Measurements from ENCODE around the gene ACBD6.
"Not testable (repeated sequence)": the region's sequence is repeated elsewhere in the genome, so short reads cannot be mapped to it uniquely, and the experiment has no call there.

ACBD6 gene

DNA sequence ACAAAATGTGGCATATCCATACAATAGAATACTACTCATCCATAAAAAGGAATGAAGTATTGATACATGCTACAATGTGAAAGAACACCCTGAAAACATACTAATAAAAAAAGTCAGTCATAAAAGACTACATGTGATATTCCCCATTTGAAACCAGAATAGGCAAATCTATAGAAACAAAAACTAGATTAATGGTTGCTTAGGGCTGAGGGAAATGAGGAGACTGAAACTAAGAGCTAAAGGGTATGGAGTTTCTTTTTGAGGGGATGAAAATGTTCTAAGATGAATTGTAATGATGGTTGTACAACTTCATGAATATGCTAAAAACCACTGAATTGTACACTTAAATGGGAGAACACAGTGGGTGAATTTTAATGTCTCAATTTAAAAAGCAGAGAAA, 50.9 kb downstream of the ACBD6 start:
- H3K4me1 ChIP-seq (ENCODE audit: insufficient read depth, low read length): no peaks in the 10 kb centered on the region
- H3K27me3 ChIP-seq (ENCODE audit: insufficient read depth, low read length): no peaks in the 10 kb centered on the region
- H3K9me3 ChIP-seq (ENCODE audit: low read length): peaks cover 3% of the 10 kb centered on the region
- H3K4me3 ChIP-seq (ENCODE audit: low read length): no peak overlapping the region
- no peak overlapping the region for H2AFZ ChIP-seq (ENCODE audit: low read depth, low read length)
- no peaks in the 10 kb centered on the region for H3K36me3 ChIP-seq (ENCODE audit: insufficient read depth, low read length)

DNA sequence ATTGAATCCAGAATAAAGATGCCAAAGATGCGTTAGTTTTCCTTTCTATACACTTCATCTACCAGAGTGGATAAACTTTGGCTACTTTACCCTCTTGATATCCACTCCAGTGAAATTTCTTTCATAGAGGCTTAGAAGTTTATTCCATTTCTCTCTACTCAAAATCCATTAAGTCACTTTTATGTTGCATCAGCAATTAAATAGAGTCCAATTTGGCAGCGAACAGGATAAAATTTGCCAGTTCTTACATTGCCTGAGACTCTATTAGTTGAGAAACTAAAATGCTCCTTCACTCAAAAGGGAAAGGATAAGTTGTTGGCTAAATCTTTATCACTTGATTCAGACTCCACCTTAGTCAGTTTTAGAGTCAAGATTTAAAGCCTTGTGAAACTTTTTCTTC, 57.9 kb downstream of the ACBD6 start:
- no peak overlapping the region for H3K4me3 ChIP-seq (ENCODE audit: low read length)
- H3K4me1 ChIP-seq (ENCODE audit: insufficient read depth, low read length): no peaks in the 10 kb centered on the region
- no peaks in the 10 kb centered on the region for H3K36me3 ChIP-seq (ENCODE audit: insufficient read depth, low read length)
- no peaks in the 10 kb centered on the region for H3K9me3 ChIP-seq (ENCODE audit: low read length)
- H3K27me3 ChIP-seq (ENCODE audit: insufficient read depth, low read length): no peaks in the 10 kb centered on the region
- no peak overlapping the region for H2AFZ ChIP-seq (ENCODE audit: low read depth, low read length)

- Histone ChIP-seq H3K27me3 (ENCODE audit: insufficient read depth, low read length) (no peaks in the 10 kb centered on the region), H3K4me3 (ENCODE audit: low read length) (no peak overlapping the region), H3K4me1 (ENCODE audit: insufficient read depth, low read length) (no peaks in the 10 kb centered on the region), H3K36me3 (ENCODE audit: insufficient read depth, low read length) (no peaks in the 10 kb centered on the region), H2AFZ (ENCODE audit: low read depth, low read length) (no peak overlapping the region), H3K9me3 (ENCODE audit: low read length) (peaks cover 14% of the 10 kb centered on the region)
Measured at GRCh38 chr1:180440335-180440734, 62.0 kb downstream of the ACBD6 start.

- H3K4me3 ChIP-seq (ENCODE audit: low read length): no peak overlapping the region
- no peaks in the 10 kb centered on the region for H3K4me1 ChIP-seq (ENCODE audit: insufficient read depth, low read length)
- H2AFZ ChIP-seq (ENCODE audit: low read depth, low read length): no peak overlapping the region
- H3K9me3 ChIP-seq (ENCODE audit: low read length): peaks cover 14% of the 10 kb centered on the region
- no peaks in the 10 kb centered on the region for H3K36me3 ChIP-seq (ENCODE audit: insufficient read depth, low read length)
- H3K27me3 ChIP-seq (ENCODE audit: insufficient read depth, low read length): no peaks in the 10 kb centered on the region
Measured at GRCh38 chr1:180435566-180435965, 66.8 kb downstream of the ACBD6 start.

GRCh38 chr1:180433873-180434272, 68.5 kb downstream of the ACBD6 start:
- Histone ChIP-seq H3K36me3 (ENCODE audit: insufficient read depth, low read length) (no peaks in the 10 kb centered on the region), H2AFZ (ENCODE audit: low read depth, low read length) (no peak overlapping the region), H3K27me3 (ENCODE audit: insufficient read depth, low read length) (no peaks in the 10 kb centered on the region), H3K4me1 (ENCODE audit: insufficient read depth, low read length) (no peaks in the 10 kb centered on the region), H3K4me3 (ENCODE audit: low read length) (no peak overlapping the region), H3K9me3 (ENCODE audit: low read length) (peaks cover 14% of the 10 kb centered on the region)

- H3K4me1 ChIP-seq (ENCODE audit: insufficient read depth, low read length): no peaks in the 10 kb centered on the region
- no peak overlapping the region for H3K4me3 ChIP-seq (ENCODE audit: low read length)
- no peak overlapping the region for H2AFZ ChIP-seq (ENCODE audit: low read depth, low read length)
- H3K36me3 ChIP-seq (ENCODE audit: insufficient read depth, low read length): no peaks in the 10 kb centered on the region
- H3K27me3 ChIP-seq (ENCODE audit: insufficient read depth, low read length): no peaks in the 10 kb centered on the region
- H3K9me3 ChIP-seq (ENCODE audit: low read length): peaks cover 3% of the 10 kb centered on the region
Measured at GRCh38 chr1:180431683-180432082, 70.7 kb downstream of the ACBD6 start.

DNA sequence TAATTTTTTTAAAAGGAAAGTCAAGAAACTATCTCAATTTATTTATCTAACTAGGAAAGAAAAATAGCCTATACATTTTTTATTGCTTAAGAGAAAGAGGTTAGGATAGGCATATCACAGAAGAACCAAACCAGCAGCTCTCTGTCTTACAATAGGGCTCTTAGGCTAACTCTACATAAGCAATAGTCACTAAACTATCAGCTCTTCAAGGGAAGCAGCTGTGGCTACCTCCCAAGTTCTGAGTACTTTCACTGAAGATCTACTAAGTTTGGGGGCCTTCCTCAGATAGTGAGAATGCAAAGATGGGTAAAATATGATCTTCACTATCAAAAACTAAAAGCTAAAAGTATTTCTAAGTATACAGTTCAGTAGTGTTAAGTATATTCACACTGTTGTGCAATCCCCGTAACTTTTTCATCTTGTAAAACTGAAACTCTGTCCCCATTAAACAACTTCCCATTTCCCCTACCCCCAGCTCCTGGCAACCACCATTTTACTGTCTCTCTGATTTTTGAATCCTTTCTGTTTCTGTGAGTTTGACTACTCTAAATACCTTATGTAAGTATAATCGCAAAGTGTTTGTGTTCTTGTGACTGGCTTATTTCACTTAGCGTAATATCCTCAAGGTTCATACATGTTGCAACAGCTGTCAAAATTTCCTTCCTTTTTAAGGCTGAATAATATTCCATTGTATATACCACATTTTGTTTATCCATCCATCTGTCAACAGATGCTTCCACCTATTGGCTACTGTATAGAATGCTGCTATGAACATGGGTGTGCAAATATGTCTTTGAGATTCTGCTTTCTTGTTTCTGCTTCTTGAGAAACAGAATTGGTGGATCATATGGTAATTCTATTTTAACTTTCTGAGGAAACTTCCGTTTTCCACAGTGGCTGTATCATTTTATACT, 73.3 kb downstream of the ACBD6 start:
- Histone ChIP-seq H3K4me3 (ENCODE audit: low read length) (no peak overlapping the region), H3K36me3 (ENCODE audit: insufficient read depth, low read length) (no peaks in the 10 kb centered on the region), H3K27me3 (ENCODE audit: insufficient read depth, low read length) (no peaks in the 10 kb centered on the region), H3K9me3 (ENCODE audit: low read length) (no peaks in the 10 kb centered on the region), H3K4me1 (ENCODE audit: insufficient read depth, low read length) (no peaks in the 10 kb centered on the region), H2AFZ (ENCODE audit: low read depth, low read length) (no peak overlapping the region)

- H3K9me3 ChIP-seq (ENCODE audit: low read length): peaks cover 1% of the 10 kb centered on the region
- H3K4me1 ChIP-seq (ENCODE audit: insufficient read depth, low read length): no peaks in the 10 kb centered on the region
- no peaks in the 10 kb centered on the region for H3K27me3 ChIP-seq (ENCODE audit: insufficient read depth, low read length)
- no peak overlapping the region for H3K4me3 ChIP-seq (ENCODE audit: low read length)
- peaks cover 6% of the 10 kb centered on the region for H3K36me3 ChIP-seq (ENCODE audit: insufficient read depth, low read length)
- H2AFZ ChIP-seq (ENCODE audit: low read depth, low read length): no peak overlapping the region
Measured at GRCh38 chr1:180425952-180426351, 76.4 kb downstream of the ACBD6 start.

- Histone ChIP-seq H3K4me1 (ENCODE audit: insufficient read depth, low read length) (no peaks in the 10 kb centered on the region), H3K9me3 (ENCODE audit: low read length) (peaks cover 2% of the 10 kb centered on the region), H2AFZ (ENCODE audit: low read depth, low read length) (no peak overlapping the region), H3K27me3 (ENCODE audit: insufficient read depth, low read length) (no peaks in the 10 kb centered on the region), H3K36me3 (ENCODE audit: insufficient read depth, low read length) (peaks cover 6% of the 10 kb centered on the region), H3K4me3 (ENCODE audit: low read length) (no peak overlapping the region)
Measured at GRCh38 chr1:180424848-180425457, 77.4 kb downstream of the ACBD6 start.

GRCh38 chr1:180421614-180422013, 80.8 kb downstream of the ACBD6 start:
- Histone ChIP-seq H3K4me3 (ENCODE audit: low read length) (no peak overlapping the region), H3K36me3 (ENCODE audit: insufficient read depth, low read length) (peaks cover 6% of the 10 kb centered on the region), H3K4me1 (ENCODE audit: insufficient read depth, low read length) (no peaks in the 10 kb centered on the region), H2AFZ (ENCODE audit: low read depth, low read length) (no peak overlapping the region), H3K27me3 (ENCODE audit: insufficient read depth, low read length) (no peaks in the 10 kb centered on the region), H3K9me3 (ENCODE audit: low read length) (peaks cover 2% of the 10 kb centered on the region)

DNA sequence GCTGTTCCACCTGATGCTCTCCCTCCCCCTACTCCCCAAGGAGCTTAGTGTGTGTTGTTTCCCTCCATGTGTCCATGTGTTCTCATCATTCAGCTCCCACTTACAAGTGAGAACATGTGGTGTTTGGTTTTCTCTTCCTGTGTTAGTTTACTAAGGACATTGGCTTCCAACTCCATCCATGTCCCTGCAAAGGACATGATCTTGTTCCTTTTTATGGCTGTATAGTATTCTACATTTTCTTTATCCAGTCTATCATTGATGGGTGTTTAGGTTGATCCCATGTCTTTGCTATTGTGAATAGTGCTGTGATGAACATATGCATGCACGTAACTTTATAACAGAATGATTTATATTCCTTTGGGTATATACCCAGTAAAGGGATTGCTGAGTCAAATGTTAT, 81.2 kb downstream of the ACBD6 start:
- H3K9me3 ChIP-seq (ENCODE audit: low read length); H2AFZ ChIP-seq (ENCODE audit: low read depth, low read length); H3K36me3 ChIP-seq (ENCODE audit: insufficient read depth, low read length); H3K4me3 ChIP-seq (ENCODE audit: low read length); H3K27me3 ChIP-seq (ENCODE audit: insufficient read depth, low read length); H3K4me1 ChIP-seq (ENCODE audit: insufficient read depth, low read length): not testable (repeated sequence)

DNA sequence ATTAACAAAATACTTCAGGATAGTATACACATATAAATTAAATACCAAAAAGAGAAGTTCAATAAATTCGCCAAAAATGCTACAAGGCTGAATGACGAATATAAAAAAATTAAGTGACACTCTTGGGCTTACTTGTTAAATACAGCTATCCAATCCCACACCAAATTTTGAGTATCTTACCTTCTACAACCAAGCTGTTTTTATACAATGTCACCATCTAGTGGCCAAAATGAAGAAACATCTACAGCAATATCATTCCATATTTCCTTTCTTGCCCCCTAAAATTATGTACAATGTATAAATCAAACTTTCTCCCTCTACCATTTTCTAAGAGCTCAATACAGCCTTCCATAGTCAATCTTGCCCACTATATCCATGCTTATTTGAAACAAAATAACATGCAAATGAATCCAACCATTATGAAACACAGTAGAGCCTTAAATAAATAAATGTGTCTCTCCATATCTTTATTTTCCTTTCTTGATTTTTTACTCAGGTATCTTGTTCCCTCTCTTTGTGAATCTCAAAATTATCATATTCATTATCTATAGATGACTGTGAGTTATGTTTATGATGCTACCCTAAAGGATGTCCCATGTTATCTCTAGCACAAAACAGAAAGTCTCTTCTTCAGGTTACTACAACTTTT, 86.3 kb downstream of the ACBD6 start:
- no peak overlapping the region for H2AFZ ChIP-seq (ENCODE audit: low read depth, low read length)
- H3K4me1 ChIP-seq (ENCODE audit: insufficient read depth, low read length): no peaks in the 10 kb centered on the region
- H3K4me3 ChIP-seq (ENCODE audit: low read length): no peak overlapping the region
- H3K27me3 ChIP-seq (ENCODE audit: insufficient read depth, low read length): no peaks in the 10 kb centered on the region
- peaks cover 13% of the 10 kb centered on the region for H3K36me3 ChIP-seq (ENCODE audit: insufficient read depth, low read length)
- peaks cover 4% of the 10 kb centered on the region for H3K9me3 ChIP-seq (ENCODE audit: low read length)

- Histone ChIP-seq H3K27me3 (ENCODE audit: insufficient read depth, low read length) (no peaks in the 10 kb centered on the region), H2AFZ (ENCODE audit: low read depth, low read length) (no peak overlapping the region), H3K9me3 (ENCODE audit: low read length) (peaks cover 5% of the 10 kb centered on the region), H3K36me3 (ENCODE audit: insufficient read depth, low read length) (peaks cover 16% of the 10 kb centered on the region), H3K4me3 (ENCODE audit: low read length) (no peak overlapping the region), H3K4me1 (ENCODE audit: insufficient read depth, low read length) (no peaks in the 10 kb centered on the region)
Measured at GRCh38 chr1:180415236-180415848, 87.0 kb downstream of the ACBD6 start.
